Right lobe of liver (tissue), 4 donors: ENCODE results near the gene SDR42E2.

Source experiments
- POLR2A ChIP-seq: fragments of 450-650 bp; IDR thresholded peaks from one replicate; pipeline ENCODE4 v1.6.1; 2017; ENCODE audit warnings: antibody characterized with exemption, mild to moderate bottlenecking
- TF ChIP-seq, protein P1 (sequence below), 4 donors: fragments of 200-600 bp in 3 of 4; fragments of 450-650 bp in 1 of 4; IDR thresholded peaks; one replicate each; pipeline versions ENCODE4 v1.5.1 to v1.8.0; 2016 to 2022; ENCODE audit warnings: antibody characterized with exemption in 4 of 4, mild to moderate bottlenecking in 2 of 4
- donor health status: DM: no; HTN: no; CAD: no.
- donor health status: DM: no; HTN: no; CAD: no.
- donor health status: DM: no; HTN: yes; CAD: no.

DNA sequence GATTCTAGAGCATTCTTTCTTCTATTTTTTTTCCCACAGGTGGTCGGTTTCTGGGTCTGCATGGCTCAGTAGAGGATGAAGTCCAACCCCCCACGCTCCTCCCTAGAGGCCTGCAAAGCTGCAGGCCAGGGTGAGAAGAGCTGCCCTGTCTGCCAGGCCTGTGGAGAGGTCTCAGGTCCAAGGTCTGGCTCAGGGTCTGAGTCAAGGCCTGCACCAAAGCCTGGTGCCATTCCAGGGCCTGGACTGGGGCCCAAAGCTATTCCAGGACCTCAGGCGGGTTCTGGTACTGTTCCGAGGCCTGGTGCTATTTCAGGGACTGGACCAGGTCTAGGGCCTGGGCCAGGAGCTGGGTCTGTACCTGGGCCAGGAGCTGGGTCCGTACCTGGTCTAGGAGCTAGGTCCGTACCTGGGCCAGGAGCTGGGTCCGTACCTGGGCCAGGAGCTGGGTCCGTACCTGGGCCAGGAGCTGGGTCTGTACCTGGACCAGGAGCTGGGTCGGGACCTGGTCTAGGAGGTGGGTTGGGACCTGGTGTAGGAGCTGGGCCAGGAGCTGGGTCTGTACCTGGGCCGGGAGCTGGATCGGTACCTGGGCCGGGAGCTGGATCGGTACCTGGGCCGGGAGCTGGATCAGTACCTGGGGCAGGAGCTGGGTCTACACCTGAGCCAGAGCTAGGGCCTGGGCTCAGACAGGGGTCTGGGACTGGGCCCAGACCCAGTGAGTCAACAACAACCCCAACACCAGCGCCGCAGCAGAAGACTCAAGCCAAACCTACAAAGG, 3.4 kb downstream of the SDR42E2 start:
- TF ChIP-seq, protein P1, sequence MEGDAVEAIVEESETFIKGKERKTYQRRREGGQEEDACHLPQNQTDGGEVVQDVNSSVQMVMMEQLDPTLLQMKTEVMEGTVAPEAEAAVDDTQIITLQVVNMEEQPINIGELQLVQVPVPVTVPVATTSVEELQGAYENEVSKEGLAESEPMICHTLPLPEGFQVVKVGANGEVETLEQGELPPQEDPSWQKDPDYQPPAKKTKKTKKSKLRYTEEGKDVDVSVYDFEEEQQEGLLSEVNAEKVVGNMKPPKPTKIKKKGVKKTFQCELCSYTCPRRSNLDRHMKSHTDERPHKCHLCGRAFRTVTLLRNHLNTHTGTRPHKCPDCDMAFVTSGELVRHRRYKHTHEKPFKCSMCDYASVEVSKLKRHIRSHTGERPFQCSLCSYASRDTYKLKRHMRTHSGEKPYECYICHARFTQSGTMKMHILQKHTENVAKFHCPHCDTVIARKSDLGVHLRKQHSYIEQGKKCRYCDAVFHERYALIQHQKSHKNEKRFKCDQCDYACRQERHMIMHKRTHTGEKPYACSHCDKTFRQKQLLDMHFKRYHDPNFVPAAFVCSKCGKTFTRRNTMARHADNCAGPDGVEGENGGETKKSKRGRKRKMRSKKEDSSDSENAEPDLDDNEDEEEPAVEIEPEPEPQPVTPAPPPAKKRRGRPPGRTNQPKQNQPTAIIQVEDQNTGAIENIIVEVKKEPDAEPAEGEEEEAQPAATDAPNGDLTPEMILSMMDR (IDR thresholded peaks at IDR 0.05) = no peak
- no peak for TF ChIP-seq POLR2A
